ENCODE results near the gene BRSK1.

BRSK1 gene

GRCh38 chr19:55248704-55249103 is 35.1 kb upstream of the BRSK1 start:
- no peak overlapping the region for H3K4me3 ChIP-seq
- DNase-seq (ENCODE audit: low spot score) = no peak
- no peak overlapping the region for H3K27ac ChIP-seq
- no peak for TF ChIP-seq CTCF (IDR thresholded peaks at IDR 0.05)

GRCh38 chr19:55249841-55250240 is 34.0 kb upstream of the BRSK1 start:
- no peak for DNase-seq (ENCODE audit: low spot score)

GRCh38 chr19:55250262-55251036 is 33.3 kb upstream of the BRSK1 start:
- DNase-seq (ENCODE audit: low spot score) = no peak
- no peak for TF ChIP-seq CTCF (IDR thresholded peaks at IDR 0.05)
- no peak overlapping the region for H3K27ac ChIP-seq

More at GRCh38 chr19:55249841-55250240, 34.0 kb upstream of the BRSK1 start:
- Histone ChIP-seq H3K27ac (no peak overlapping the region), H3K4me3 (no peak overlapping the region)
- TF ChIP-seq CTCF (IDR thresholded peaks at IDR 0.05) = no peak

GRCh38 chr19:55251341-55252081 is 32.3 kb upstream of the BRSK1 start:
- TF ChIP-seq CTCF (IDR thresholded peaks at IDR 0.05) = no peak
- Histone ChIP-seq H3K4me3 (no peak overlapping the region), H3K27ac (peak overlapping the region in 1 of 2 donors; percentile 31)
- no peak for DNase-seq (ENCODE audit: low spot score)

More at GRCh38 chr19:55250262-55251036, 33.3 kb upstream of the BRSK1 start:
- H3K4me3 ChIP-seq = no peak overlapping the region

- DNase-seq (ENCODE audit: low spot score) = no peak
- Histone ChIP-seq H3K4me3 (no peak overlapping the region), H3K27ac (peak overlapping the region in 1 of 2 donors; percentile 7)
- no peak for TF ChIP-seq CTCF (IDR thresholded peaks at IDR 0.05)
Measured at GRCh38 chr19:55252760-55253663, 30.8 kb upstream of the BRSK1 start.

- TF ChIP-seq CTCF (IDR thresholded peaks at IDR 0.05) = no peak
- DNase-seq (ENCODE audit: low spot score) = no peak
- Histone ChIP-seq H3K27ac (peak overlapping the region in 1 of 2 donors; percentile 66), H3K4me3 (peak overlapping the region; percentile 50)
Measured at GRCh38 chr19:55253842-55254624, 29.8 kb upstream of the BRSK1 start.
